CD14-positive monocyte (primary cell): ENCODE data around the gene KCNK18. TPM values are rescaled to one million over a fixed set of nuclear protein-coding genes. Genes with fewer than 3 reads are reported as not detected.
A peak's percentile ranks its signal among the peaks of the same experiment; 100 is the strongest.

Experiments used
- DNase-seq, 3 donors: peaks; one replicate each; pipeline ENCODE4 v3.0.0-alpha.2; 2011 to 2022
- H2AFZ ChIP-seq: 2 replicates; pipeline ENCODE4 v1.6.0; 2012; ENCODE audit warnings: mild to moderate bottlenecking, low read depth, low read length, inconsistent platforms; ENCODE audit not compliant: insufficient read depth, poor library complexity, severe bottlenecking
- H3K27ac ChIP-seq, 2 donors: 1 replicate in 1 of 2; 2 replicates in 1 of 2; pipeline ENCODE4 v1.5.1; 2012 to 2013; ENCODE audit warnings: low read length in 2 of 2, control low read depth in 1 of 2, inconsistent platforms in 1 of 2, low read depth in 1 of 2, mild to moderate bottlenecking in 1 of 2
- H3K27me3 ChIP-seq, 2 donors: one replicate each; pipeline versions ENCODE4 v1.6.0 to v1.6.1; 2011 to 2013; ENCODE audit warnings: low read length in 2 of 2; ENCODE audit not compliant: control insufficient read depth in 2 of 2, insufficient read depth in 2 of 2
- H3K36me3 ChIP-seq, 2 donors: replicated peaks in 1 of 2; 1 replicate in 1 of 2; 2 replicates in 1 of 2; pipeline versions ENCODE4 v1.5.1 to v1.6.1; 2012 to 2013; ENCODE audit warnings: low read length in 2 of 2, control low read depth in 1 of 2, inconsistent platforms in 1 of 2, mild to moderate bottlenecking in 1 of 2; ENCODE audit not compliant: insufficient read depth in 2 of 2, control insufficient read depth in 1 of 2
- H3K4me1 ChIP-seq, 2 donors: 1 replicate in 1 of 2; 2 replicates in 1 of 2; pipeline versions ENCODE4 v1.5.1 to v1.6.1; 2012 to 2013; ENCODE audit warnings: low read length in 2 of 2, control low read depth in 1 of 2, inconsistent platforms in 1 of 2, mild to moderate bottlenecking in 1 of 2, moderate library complexity in 1 of 2; ENCODE audit not compliant: insufficient read depth in 2 of 2, control insufficient read depth in 1 of 2
- H3K4me2 ChIP-seq: replicated peaks from 2 replicates; pipeline ENCODE3; 2012; ENCODE audit warnings: low read length, moderate library complexity, mild to moderate bottlenecking; ENCODE audit not compliant: poor library complexity, severe bottlenecking; ENCODE audit errors: extremely low read depth
- H3K4me3 ChIP-seq, 3 experiments: fragments of 200-600 bp in 1 of 3; sonication (generic) in 1 of 3; replicated peaks in 1 of 3; 1 replicate in 2 of 3; 2 replicates in 1 of 3; pipeline ENCODE4 v1.5.1; 2011 to 2013; ENCODE audit warnings: low read length in 3 of 3, mild to moderate bottlenecking in 3 of 3, control low read depth in 2 of 3, low read depth in 2 of 3, inconsistent platforms in 1 of 3, moderate library complexity in 1 of 3
- H3K79me2 ChIP-seq: 2 replicates; pipeline ENCODE4 v1.6.0; 2012; ENCODE audit warnings: mild to moderate bottlenecking, control low read depth, inconsistent platforms, low read length, moderate library complexity; ENCODE audit not compliant: insufficient read depth
- H3K9ac ChIP-seq: 2 replicates; pipeline ENCODE4 v1.6.0; 2017; ENCODE audit warnings: low read length, mild to moderate bottlenecking; ENCODE audit not compliant: insufficient read depth, poor library complexity, severe bottlenecking
- H3K9me3 ChIP-seq, 2 donors: replicated peaks in 1 of 2; 1 replicate in 1 of 2; 2 replicates in 1 of 2; pipeline versions ENCODE4 v1.5.1 to v1.6.1; 2012 to 2013; ENCODE audit warnings: low read length in 2 of 2, control low read depth in 1 of 2; ENCODE audit not compliant: control insufficient read depth in 1 of 2, insufficient read depth in 1 of 2
- H4K20me1 ChIP-seq: 2 replicates; pipeline ENCODE4 v1.6.0; 2012; ENCODE audit warnings: mild to moderate bottlenecking, low read length, control low read depth, moderate library complexity; ENCODE audit not compliant: insufficient read depth
- H3K27ac Mint-ChIP-seq, 7 donors: one replicate each; pipeline ENCODE4 v1.8.0; 2020; ENCODE audit warnings: mild to moderate bottlenecking in 7 of 7, mixed read lengths in 7 of 7, moderate library complexity in 6 of 7, inconsistent platforms in 2 of 7
- H3K27me3 Mint-ChIP-seq, 3 donors: one replicate each; pipeline ENCODE4 v1.8.0; 2021 to 2022; ENCODE audit warnings: low read depth in 3 of 3, mild to moderate bottlenecking in 3 of 3, mixed read lengths in 3 of 3, moderate library complexity in 3 of 3, inconsistent platforms in 1 of 3
- H3K36me3 Mint-ChIP-seq, 2 donors: one replicate each; pipeline ENCODE4 v1.8.0; 2020; ENCODE audit warnings: mixed read lengths in 2 of 2, inconsistent platforms in 1 of 2, mild to moderate bottlenecking in 1 of 2
- H3K4me1 Mint-ChIP-seq: one replicate; pipeline ENCODE4 v1.8.0; 2020; ENCODE audit warnings: mild to moderate bottlenecking, mixed read lengths
- H3K4me3 Mint-ChIP-seq, 2 donors: one replicate each; pipeline ENCODE4 v1.8.0; 2020; ENCODE audit warnings: mild to moderate bottlenecking in 2 of 2, mixed read lengths in 2 of 2, moderate library complexity in 1 of 2
- H3K9me3 Mint-ChIP-seq, 7 donors: one replicate each; pipeline ENCODE4 v1.8.0; 2020 to 2022; ENCODE audit warnings: mixed read lengths in 7 of 7, mild to moderate bottlenecking in 6 of 7, moderate library complexity in 6 of 7, inconsistent platforms in 2 of 7
- CTCF ChIP-seq: fragments of 200-600 bp; IDR thresholded peaks from one replicate; pipeline ENCODE4 v1.8.0; 2022; ENCODE audit warnings: antibody characterized with exemption, mild to moderate bottlenecking
- WGBS: methylation state at CpG from one replicate; pipeline ENCODE4 v1.1.5; 2013; ENCODE audit warnings: missing lambda C conversion rate; ENCODE audit not compliant: insufficient coverage; 5-methylcytosine and 5-hydroxymethylcytosine counted together
- intact Hi-C, 2 donors: fragments of 100-400 bp; cut with micrococcal nuclease; formaldehyde crosslinking; loops; one replicate each; pipeline versions ENCODE4 v1.15.0 to v1.15.1; 2023
- polyA plus RNA-seq, 3 donors: library from polyadenylated mRNA; depleted of rRNA in 1 of 3; unstranded in 2 of 3; stranded (reverse) in 1 of 3; fragments of 300-500 nt in 2 of 3; fragments of >200 nt in 1 of 3; fragmentation: Illumina TruSeq in 2 of 3; gene quantifications; 1 replicate in 2 of 3; 2 replicates in 1 of 3; pipeline ENCODE4 v1.2.3, GENCODE V29; 2012 to 2021

Gene KCNK18
- polyA plus RNA-seq, 3 donors = not detected

GRCh38 chr10:117166418-117167345, 30.6 kb upstream of the KCNK18 start:
- H3K9me3 Mint-ChIP-seq = peaks cover 0 to 23% (median 19%) of the 10 kb centered on the region in 7 donors
- H3K4me3 Mint-ChIP-seq = peak overlapping the region in 1 of 2 donors; percentile 89
- peaks cover 45% of the 10 kb centered on the region for H3K4me1 Mint-ChIP-seq
- no peaks in the 10 kb centered on the region for H3K79me2 ChIP-seq
- H3K9me3 ChIP-seq = peaks cover 2 to 41% of the 10 kb centered on the region in 2 donors
- no peaks in the 10 kb centered on the region for H3K36me3 ChIP-seq
- no peak overlapping the region for H3K27ac Mint-ChIP-seq
- no peak overlapping the region for H3K4me2 ChIP-seq
- peaks cover 88 to 98% (median 90%) of the 10 kb centered on the region in 3 donors for H3K27me3 Mint-ChIP-seq
- peaks cover 90 to 99% of the 10 kb centered on the region in 2 donors for H3K27me3 ChIP-seq
- no peak overlapping the region for H3K4me3 ChIP-seq
- TF ChIP-seq CTCF = no peak
- intact Hi-C loops = no loop called here
- 7% methylated on average over 30 of the region's 41 CpGs for WGBS
- H3K36me3 Mint-ChIP-seq = peaks cover 3 to 5% of the 10 kb centered on the region in 2 donors
- H4K20me1 ChIP-seq = no peaks in the 10 kb centered on the region
- H3K4me1 ChIP-seq = peaks cover 27 to 39% of the 10 kb centered on the region in 2 donors
- DNase-seq = no peak
- H3K27ac ChIP-seq = no peak overlapping the region
- H2AFZ ChIP-seq = no peak overlapping the region
- no peak overlapping the region for H3K9ac ChIP-seq

GRCh38 chr10:117167346-117167788, 29.9 kb upstream of the KCNK18 start:
- Mint-ChIP-seq H3K4me1 (peaks cover 42% of the 10 kb centered on the region), H3K36me3 (peaks cover 3 to 5% of the 10 kb centered on the region in 2 donors), H3K9me3 (peaks cover 0 to 23% (median 19%) of the 10 kb centered on the region in 7 donors), H3K27ac (no peak overlapping the region), H3K4me3 (peak overlapping the region in 1 of 2 donors; percentile 89), H3K27me3 (peaks cover 88 to 96% (median 90%) of the 10 kb centered on the region in 3 donors)
- peaks cover 2 to 36% of the 10 kb centered on the region in 2 donors for H3K9me3 ChIP-seq
- peaks cover 90 to 99% of the 10 kb centered on the region in 2 donors for H3K27me3 ChIP-seq
- no peaks in the 10 kb centered on the region for H4K20me1 ChIP-seq
- H3K4me2 ChIP-seq = no peak overlapping the region
- TF ChIP-seq CTCF = no peak
- no peaks in the 10 kb centered on the region for H3K36me3 ChIP-seq
- 13% methylated on average over 19 of the region's 21 CpGs for WGBS
- H3K9ac ChIP-seq = no peak overlapping the region
- H3K4me3 ChIP-seq = peak overlapping the region in 1 of 3 experiments; percentile 59
- no peaks in the 10 kb centered on the region for H3K79me2 ChIP-seq
- DNase-seq = no peak
- H3K27ac ChIP-seq = no peak overlapping the region
- intact Hi-C loops = no loop called here
- H2AFZ ChIP-seq = peak overlapping the region; percentile 61
- H3K4me1 ChIP-seq = peaks cover 27 to 39% of the 10 kb centered on the region in 2 donors
